Measurements from ENCODE around the gene INTS15.

GRCh38 chr7:6648066-6648814, 58.4 kb downstream of the INTS15 start:
- no peak for TF ChIP-seq CTCF (IDR thresholded peaks at IDR 0.05)
- no peak for TF ChIP-seq POLR2A (IDR thresholded peaks at IDR 0.05)
